ENCODE data around the gene FSTL3.
"Not testable (repeated sequence)": the region's sequence is repeated elsewhere in the genome, so short reads cannot be mapped to it uniquely, and the experiment has no call there.

The FSTL3 gene

DNA sequence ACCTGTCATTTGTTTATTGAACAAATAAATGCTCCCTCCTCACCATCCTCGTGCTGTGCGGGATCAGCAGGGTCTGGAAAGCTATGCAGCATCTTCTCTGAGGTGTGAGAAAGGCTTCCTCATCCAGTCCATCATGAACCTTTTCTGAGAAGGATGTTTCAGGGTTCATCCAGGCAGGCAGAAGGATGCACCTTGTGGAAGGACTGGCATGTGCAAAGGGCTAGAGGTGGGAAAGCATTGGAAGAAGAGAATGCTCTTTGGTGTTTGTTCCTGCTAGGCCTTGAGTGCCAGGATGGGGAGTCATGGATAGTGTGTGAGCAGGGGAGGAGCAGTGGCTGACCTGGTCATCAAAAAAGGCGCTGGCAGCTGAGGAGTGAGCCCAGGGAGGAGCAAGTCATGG, 39.2 kb downstream of the FSTL3 start:
- DNase-seq, result no peak

DNA sequence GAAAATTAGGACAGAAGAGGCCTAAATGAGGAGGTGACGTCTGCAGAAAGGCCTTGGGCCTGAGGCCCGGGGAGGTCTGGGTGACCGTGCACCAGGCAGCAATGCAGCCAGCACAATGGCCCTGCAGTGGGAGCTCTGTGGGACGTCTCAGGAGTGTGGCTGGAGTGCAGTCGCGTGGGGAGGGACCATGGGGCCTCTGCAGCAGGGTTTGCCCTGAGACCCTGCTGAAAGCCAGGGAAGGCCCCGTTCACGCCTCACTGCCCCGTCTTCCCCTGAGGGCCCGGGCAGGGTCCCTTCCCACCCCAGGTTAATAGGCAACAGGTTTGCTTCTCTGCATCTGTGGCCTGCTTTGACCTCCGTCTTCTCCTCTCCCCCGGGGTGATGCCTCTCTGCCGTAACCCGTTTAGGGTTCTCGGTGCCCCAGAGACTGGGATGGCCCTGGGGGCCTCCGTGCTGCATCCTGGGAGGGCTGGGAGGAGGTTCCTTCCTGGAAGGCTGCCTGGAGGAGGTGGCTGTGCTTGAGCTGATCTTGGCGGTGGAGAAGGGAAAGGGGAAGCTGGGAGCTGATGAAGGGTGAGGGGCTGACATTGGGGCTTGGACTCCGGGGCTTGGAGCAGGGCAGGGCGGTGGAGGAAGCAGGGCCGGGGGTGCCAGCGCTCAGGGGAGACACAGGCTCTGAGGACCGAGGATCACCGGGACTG, 42.2 kb downstream of the FSTL3 start:
- DNase-seq, result no peak

DNA sequence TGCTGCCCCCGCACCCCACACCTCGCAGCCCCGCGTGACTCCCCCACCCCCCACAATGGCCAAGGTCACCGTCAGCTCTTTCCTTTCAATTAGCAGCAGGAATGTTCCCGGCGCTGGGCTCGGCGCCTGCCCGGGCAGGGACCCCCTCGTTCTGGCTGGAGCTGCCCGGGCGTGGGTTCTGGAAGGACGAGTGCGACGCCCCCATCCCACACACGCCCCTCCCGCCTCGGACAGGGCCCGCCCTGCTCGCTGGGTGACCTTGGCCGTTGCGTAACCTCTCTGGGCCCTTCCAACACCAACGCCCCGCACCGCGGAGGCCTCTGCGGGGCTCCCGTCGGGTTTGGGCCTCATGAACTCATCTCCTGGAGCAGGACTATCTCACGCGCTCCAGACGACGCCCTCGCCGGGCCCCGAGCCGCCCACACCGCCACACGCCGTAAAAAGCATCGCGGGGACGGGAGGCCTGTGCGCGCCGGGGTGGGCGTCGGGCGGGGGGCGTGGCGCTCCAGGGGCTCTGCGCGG, 42.9 kb downstream of the FSTL3 start:
- no peak for DNase-seq

DNA sequence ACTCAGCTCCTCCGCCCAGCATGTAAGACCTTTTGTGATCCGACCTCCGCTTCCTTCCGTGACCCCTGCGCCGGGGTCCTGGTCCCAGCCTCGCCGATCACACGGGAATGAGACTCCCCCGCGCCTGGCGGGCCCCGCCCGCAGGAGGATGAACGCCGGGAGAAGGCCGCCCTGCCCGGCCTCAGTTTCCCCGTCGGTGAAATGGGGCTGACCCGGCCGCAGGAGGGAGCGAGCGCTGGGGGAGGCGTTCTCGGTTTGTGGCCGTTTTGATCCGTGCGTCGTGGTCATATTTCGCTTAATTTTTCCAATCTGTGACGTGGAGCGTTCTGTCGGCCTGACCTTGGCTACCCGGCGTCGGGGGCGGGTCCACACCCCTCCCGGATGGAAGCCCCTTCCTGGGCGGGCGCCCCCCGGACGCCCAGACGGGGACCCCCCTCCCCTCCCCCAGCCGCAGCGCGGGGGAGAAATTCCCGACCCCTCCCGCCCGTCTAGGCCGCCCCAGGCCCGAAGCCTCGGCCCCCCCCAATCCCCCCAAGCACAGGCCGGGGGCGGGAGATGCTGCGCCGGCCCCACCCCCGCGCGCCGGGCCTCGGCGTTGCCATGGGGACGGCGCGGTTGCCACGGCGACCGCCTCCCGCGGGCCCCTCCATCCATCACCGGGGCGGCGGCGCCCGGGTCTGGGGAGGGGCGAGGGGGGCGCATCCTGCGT, 43.6 kb downstream of the FSTL3 start:
- DNase-seq, result no peak

GRCh38 chr19:720345-721160, 44.4 kb downstream of the FSTL3 start:
- no peak for DNase-seq

DNA sequence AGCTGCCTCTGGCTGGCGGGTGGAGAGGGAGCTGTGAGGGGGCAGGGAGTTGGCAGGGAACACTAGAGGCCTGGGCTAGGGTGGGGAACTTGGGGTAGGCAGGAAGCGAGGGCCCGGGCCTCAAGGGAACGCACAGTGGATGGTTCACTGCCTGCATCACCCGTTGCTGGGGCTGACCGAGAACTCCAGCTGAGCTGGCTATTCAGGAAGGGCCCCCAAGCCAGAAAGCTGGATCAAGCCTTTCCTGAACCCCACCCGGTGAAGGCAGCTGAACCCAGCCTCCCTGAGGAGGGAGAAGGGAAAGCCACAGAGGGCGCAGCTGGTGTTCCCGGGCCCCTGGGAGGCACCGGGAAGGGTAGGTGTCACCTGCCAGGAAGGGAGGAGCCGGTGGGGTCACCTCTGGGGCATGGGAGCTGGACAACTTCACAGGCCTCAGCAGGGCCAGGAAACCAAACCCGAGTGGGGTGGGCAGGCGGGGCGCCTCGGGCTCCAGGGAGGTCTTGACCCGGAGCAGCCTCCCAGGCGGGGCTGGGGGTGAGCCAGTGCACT, 46.4 kb downstream of the FSTL3 start:
- DNase-seq, result no peak

DNA sequence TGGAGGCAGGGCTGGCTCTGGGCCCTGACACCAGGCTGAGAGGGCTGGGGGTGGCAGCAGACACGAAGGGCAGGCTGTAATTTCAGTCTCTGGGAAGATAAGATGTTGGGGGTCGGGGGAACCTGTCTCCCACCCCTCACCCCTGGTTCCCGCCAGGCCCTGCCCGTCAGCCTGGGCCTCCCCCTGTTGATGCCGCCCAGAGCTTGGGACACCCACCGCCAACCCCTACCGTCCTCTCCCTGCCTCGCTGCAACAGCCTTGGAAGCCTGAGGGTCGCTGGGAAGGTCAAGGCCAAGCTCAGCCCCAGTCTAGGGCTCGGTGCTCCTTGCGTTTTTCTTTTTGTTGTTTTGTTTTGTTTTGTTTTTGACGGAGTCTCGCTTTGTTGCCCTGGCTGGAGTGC, 47.1 kb downstream of the FSTL3 start:
- DNase-seq, result no peak

- no peak for DNase-seq
Observed at GRCh38 chr19:723714-724113, 47.5 kb downstream of the FSTL3 start.

DNA sequence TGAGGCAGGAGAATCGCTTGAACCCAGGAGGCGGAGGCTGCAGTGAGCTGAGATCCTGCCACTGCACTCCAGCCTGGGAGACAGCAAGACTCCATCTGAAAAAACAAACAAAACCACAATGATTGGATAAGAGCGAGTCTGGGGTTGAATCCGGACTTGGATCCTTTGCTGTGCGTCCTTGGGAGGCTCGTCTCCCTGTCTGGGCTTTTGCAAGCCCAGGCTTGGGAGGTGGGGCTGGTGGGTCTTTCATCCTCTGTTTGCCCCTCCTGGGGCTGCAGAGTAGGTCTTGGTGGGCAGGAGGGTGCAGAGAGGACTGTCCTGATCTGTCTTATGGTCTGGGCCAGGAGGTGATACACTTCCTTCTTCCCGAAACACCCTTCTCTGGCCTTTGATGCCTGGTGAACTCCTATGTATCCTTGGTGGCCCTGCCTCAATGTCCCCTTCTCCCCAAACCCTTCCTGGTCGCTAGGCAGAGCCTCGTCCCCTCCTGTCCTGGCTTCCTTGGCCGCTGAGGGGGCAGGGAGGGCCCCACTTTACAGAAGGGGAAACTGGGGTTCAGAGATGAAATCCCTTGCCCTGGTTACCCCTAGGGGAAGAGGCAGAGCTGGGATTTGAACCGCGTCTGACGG, 49.4 kb downstream of the FSTL3 start:
- DNase-seq, result no peak

DNA sequence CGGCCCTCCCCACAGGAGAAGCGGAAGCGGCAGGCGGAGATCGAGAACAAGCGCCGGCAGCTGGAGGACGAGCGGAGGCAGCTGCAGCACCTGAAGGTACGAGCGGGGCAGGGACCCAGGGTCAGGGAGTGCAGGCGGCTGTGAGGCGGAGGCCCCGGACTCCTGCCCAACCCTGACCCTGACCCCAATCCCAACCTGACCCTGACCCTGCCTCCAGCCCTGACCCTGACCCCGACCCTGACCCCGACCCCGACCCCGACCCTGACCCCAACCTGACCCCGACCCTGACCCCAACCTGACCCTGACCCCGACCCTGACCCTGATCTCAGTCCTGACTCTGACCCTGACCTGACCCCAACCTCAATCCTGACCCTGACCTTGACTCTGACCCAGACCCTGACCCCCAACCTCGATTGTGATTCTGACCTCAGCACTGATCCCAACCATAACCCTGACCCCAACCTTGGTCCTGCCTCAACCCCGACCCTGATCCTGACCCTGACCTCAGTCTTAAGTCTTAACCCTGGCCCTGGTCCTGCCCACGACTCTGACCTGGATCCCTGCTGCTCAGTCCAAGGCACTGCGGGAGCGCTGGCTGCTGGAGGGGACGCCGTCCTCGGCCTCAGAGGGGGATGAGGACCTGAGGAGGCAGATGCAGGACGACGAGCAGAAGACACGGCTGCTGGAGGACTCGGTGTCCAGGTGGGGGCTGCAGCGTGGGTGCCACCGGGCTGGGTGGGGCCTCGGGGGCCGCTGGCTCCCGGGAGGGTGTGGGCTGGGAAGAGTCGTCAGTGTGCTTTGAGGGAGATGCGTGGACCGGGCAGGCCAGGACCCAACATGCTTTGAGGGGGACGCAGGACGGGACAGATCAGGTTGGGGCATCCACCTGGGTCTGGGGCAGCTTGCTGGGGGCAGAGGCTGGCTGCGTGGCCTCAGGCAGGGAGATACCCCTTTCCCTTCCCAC, 51.1 kb downstream of the FSTL3 start:
- no peak for DNase-seq

DNA sequence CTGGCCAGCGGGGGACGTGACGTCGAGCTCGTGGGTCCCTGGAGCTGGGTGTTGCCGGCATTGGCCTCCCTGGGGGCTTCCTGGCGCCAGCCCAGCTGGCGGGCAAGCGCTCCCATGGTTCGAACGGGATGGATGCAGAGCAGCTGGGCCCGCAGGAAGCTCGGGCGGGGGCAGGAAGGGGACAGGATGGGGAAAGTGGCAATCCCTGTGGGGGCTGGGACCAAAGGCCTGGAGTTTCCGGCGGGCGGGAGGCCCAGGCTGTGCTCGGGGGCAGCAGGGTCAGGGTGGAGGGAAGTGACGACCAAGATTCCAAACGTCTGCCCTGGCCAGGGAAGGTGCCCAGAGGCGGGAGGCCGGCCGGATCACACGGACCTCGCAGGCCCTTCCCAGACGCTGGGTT, 51.8 kb downstream of the FSTL3 start:
- no peak for DNase-seq

- not testable (repeated sequence) for DNase-seq
Observed at GRCh38 chr19:729564-729963, 53.4 kb downstream of the FSTL3 start.

- DNase-seq, result no peak
Observed at GRCh38 chr19:729965-730668, 53.9 kb downstream of the FSTL3 start.

- DNase-seq, result no peak
Observed at GRCh38 chr19:731000-731399, 54.8 kb downstream of the FSTL3 start.

GRCh38 chr19:732148-733069, 56.2 kb downstream of the FSTL3 start:
- no peak for DNase-seq
